ENCODE results near the gene EEIG2.
A peak's percentile ranks its signal among the peaks of the same experiment; 100 is the strongest.

Gene EEIG2

GRCh38 chr1:108569097-108569728 is 9.3 kb downstream of the EEIG2 start:
- TF ChIP-seq, protein P1, sequence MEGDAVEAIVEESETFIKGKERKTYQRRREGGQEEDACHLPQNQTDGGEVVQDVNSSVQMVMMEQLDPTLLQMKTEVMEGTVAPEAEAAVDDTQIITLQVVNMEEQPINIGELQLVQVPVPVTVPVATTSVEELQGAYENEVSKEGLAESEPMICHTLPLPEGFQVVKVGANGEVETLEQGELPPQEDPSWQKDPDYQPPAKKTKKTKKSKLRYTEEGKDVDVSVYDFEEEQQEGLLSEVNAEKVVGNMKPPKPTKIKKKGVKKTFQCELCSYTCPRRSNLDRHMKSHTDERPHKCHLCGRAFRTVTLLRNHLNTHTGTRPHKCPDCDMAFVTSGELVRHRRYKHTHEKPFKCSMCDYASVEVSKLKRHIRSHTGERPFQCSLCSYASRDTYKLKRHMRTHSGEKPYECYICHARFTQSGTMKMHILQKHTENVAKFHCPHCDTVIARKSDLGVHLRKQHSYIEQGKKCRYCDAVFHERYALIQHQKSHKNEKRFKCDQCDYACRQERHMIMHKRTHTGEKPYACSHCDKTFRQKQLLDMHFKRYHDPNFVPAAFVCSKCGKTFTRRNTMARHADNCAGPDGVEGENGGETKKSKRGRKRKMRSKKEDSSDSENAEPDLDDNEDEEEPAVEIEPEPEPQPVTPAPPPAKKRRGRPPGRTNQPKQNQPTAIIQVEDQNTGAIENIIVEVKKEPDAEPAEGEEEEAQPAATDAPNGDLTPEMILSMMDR (IDR thresholded peaks at IDR 0.05; ENCODE audit: control insufficient read depth, extremely low read depth, insufficient read depth) = no peak
- H3K4me3 ChIP-seq (ENCODE audit: low read depth, low read length) = no peak overlapping the region
- no peak for DNase-seq (ENCODE audit: low read depth)

- no peak overlapping the region for H3K4me3 ChIP-seq (ENCODE audit: low read depth, low read length)
- TF ChIP-seq, protein P1 (IDR thresholded peaks at IDR 0.05; ENCODE audit: control insufficient read depth, extremely low read depth, insufficient read depth) = peak; percentile 58
- DNase-seq (ENCODE audit: low read depth) = no peak
Measured at GRCh38 chr1:108570128-108570527, 10.2 kb downstream of the EEIG2 start.

DNA sequence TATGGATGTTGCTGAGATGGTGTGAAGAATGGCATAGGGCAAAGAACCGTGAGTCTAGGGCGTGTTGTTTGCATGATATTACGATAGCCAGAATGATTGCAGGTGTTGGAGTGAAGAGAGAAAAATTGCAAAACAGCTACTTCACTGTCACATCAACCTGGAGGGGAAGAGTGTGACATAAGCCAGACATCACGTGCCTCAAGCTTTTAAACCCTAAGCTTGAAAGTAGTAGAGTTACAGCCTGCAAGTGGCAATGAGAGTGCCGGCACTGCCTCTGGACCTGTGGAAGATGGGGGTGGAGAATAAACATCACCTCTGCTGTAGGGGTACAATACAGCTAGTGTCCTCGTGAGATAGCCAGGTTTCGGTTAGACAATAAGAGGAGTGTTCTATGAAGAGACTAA is 11.1 kb downstream of the EEIG2 start:
- DNase-seq (ENCODE audit: low read depth) = no peak
- H3K4me3 ChIP-seq (ENCODE audit: low read depth, low read length) = no peak overlapping the region
- TF ChIP-seq, protein P1 (IDR thresholded peaks at IDR 0.05; ENCODE audit: control insufficient read depth, extremely low read depth, insufficient read depth) = no peak

DNA sequence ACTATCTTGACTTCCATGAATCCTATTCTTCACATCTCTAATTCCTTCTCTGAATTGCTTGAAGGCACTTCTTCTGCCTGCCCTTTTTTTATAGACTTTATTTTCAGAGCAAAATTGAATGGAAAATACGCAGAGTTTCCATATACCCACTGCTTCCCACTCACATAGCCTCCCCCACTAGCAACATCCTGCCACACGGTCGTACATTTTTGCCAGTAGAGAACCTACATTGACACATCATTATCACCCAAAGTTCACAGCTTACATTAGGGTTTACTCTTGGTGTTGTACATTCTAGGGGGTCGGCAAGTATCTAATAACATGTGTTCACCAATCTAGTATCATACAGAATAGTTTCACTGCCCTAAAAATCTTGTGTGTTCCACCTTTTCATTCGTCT is 12.3 kb downstream of the EEIG2 start:
- TF ChIP-seq, protein P1 (IDR thresholded peaks at IDR 0.05; ENCODE audit: control insufficient read depth, extremely low read depth, insufficient read depth) = no peak
- DNase-seq (ENCODE audit: low read depth) = no peak
- no peak overlapping the region for H3K4me3 ChIP-seq (ENCODE audit: low read depth, low read length)

DNA sequence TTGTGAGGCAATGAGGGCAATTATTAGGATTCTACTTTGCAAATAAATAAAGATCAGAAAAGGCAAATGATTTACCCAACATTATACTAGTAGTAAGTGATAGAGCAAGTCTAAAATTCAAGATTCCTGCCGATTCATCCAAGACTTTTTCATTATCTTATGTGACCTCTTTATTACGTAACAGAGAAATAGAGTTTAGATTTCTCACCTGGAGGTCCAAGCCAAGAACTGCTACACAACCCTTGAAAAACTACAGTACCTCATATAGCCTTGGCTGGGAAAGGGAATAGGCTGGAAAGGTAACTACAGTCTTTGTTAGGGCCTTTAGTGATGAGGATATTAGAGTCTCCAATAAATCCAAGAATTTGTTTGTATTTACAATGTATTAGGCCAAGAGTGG is 13.3 kb downstream of the EEIG2 start:
- TF ChIP-seq, protein P1 (IDR thresholded peaks at IDR 0.05; ENCODE audit: control insufficient read depth, extremely low read depth, insufficient read depth) = no peak
- no peak overlapping the region for H3K4me3 ChIP-seq (ENCODE audit: low read depth, low read length)
- DNase-seq (ENCODE audit: low read depth) = no peak

- H3K4me3 ChIP-seq (ENCODE audit: low read depth, low read length) = no peak overlapping the region
- DNase-seq (ENCODE audit: low read depth) = no peak
- TF ChIP-seq, protein P1 (IDR thresholded peaks at IDR 0.05; ENCODE audit: control insufficient read depth, extremely low read depth, insufficient read depth) = no peak
Measured at GRCh38 chr1:108574008-108574407, 14.1 kb downstream of the EEIG2 start.

GRCh38 chr1:108575375-108575774 is 15.5 kb downstream of the EEIG2 start:
- TF ChIP-seq, protein P1 (IDR thresholded peaks at IDR 0.05; ENCODE audit: control insufficient read depth, extremely low read depth, insufficient read depth) = no peak
- no peak overlapping the region for H3K4me3 ChIP-seq (ENCODE audit: low read depth, low read length)
- DNase-seq (ENCODE audit: low read depth) = no peak
